HG02588 (cell line): ENCODE data around the gene DOCK2.
"Not testable (repeated sequence)": the region's sequence is repeated elsewhere in the genome, so short reads cannot be mapped to it uniquely, and the experiment has no call there.

Experiments
- ATAC-seq: cut with Tn5 transposase; IDR thresholded peaks from one replicate; pipeline ENCODE4 v1.9.1; 2021; ENCODE audit warnings: mild to moderate bottlenecking, moderate library complexity; ENCODE audit not compliant: unreplicated experiment

Gene DOCK2

DNA sequence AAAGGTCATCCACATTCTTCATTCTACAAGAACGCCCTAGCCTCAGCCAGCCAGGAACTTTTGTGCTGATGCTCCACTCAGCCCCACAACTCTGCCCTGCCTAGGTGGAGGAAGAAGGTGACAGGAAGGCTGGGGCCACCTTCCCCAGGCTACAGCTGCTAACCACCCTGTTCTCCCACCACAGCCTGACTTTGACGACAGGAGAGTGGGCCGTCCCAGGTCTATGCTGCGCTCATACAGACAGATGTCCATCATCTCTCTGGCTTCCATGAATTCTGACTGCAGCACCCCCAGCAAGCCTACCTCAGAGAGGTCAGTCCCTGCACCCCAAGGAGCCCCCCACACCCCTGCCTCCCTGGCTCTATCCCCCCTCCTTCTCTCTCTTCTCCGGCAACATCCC is 440.5 kb downstream of the DOCK2 start:
- no peak for ATAC-seq

DNA sequence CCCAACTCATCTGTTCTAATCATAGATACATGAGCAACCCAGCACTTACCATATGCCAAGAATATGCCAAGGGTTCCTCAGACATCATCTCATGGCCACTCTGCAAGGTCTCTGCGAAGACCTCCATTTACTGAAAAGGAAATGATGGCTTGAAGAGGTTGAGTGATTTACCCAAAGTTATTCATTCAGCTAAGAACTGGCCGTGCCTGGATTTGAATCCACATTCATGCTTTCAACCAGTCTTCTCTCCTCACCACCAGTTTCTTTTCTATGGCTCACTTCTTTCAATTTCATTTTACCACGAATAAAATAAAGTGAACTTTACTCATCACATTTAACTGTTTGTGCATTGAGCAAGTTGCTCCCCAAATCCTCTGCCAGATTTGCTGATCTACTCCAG is 441.4 kb downstream of the DOCK2 start:
- no peak for ATAC-seq

DNA sequence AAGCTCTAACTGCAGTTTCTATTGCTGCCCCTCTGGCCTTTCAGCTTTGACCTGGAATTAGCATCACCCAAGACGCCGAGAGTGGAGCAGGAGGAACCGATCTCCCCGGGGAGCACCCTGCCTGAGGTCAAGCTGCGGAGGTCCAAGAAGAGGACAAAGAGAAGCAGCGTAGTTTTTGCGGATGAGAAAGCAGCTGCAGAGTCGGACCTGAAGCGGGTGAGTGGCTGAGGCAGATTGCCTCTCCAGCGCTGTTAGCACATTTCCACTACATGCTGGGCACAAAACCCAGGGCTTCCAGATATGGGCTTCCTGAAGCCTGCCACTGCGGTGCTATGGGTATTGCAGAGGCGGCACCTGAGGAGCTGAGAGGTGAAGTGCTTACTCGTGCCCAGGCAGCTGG is 441.9 kb downstream of the DOCK2 start:
- ATAC-seq, result no peak

DNA sequence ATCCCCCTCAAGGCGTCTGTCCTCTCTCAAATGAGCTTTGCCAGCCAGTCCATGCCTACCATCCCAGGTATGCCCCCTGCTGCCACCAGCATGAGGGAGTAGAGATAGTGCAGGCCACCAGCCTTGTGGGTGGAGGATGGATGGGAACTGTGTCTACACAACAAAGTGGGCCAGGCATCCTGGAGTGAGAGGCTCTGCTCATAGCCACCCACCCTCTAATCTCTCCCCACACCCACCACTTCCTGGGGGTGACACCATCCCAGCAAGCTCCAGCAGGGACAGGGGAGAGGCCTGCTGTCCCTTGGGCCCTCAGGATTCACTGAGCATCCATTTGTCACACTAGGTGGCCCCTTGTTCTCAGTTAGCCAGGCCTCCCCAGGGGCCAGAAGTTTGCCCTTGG is 443.1 kb downstream of the DOCK2 start:
- no peak for ATAC-seq

DNA sequence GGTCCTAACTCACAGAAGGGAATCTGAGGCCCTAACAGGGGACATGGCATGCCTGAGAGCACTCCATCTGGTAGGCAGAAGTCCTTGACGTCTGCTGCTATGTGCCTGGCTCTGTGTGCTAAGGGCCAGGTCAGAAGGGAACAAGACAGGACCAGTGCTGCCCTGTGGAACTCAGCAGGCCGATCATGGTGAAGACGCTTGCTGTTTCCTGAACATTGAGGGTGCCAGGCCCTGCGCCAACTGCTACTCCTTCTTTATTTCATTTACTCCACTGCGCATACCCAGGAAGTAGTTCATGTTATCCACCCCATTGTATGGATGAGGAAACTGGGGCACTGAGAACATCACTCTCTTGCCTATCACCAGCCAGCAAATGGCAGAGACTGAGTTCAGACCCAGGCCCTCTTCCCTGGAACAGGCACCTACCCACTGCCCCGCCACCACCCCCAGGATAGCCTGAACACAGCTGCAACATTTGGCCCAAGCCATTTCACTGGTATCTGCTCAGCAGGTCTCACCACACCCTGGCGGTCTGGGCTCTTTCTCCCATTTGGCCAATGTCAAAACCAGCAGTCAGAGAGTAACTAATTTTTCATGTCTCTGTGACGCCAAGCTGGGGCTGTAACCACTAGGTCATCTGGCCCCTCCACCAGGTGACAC is 443.8 kb downstream of the DOCK2 start:
- ATAC-seq, result no peak

DNA sequence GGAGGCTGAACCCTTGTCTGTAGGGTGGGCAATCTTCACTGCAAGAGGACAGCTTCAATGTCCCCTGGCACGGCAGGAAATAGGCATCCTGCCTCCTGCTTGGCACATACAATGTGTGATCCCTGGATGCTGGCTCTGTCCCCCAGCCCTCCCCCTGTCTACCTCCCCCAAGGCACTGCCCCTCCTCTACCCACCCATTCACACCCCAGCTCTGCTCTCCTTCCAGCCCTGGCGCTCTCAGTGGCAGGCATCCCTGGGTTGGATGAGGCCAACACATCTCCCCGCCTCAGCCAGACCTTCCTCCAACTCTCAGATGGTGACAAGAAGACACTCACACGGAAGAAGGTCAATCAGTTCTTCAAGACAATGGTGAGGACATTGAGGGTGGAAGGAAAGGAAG is 444.5 kb downstream of the DOCK2 start:
- no peak for ATAC-seq

DNA sequence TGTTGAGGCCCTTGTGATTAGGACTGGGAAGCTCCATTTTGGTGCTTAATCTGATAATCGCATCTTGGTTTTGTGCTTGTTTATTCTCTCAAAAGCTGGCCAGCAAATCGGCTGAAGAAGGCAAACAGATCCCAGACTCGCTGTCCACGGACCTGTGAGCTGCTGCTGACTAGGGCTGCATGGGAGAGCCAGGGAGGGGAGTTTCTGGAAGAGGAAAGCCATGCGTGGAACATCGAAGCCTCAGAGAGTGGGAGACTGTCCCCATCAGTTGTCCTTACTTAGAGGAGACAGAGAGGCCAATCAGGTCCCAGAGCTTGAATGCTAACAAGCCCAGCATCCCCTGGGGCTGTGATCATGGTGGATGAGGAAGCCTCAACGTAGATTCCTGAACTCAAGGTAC is 445.6 kb downstream of the DOCK2 start:
- ATAC-seq, result no peak

DNA sequence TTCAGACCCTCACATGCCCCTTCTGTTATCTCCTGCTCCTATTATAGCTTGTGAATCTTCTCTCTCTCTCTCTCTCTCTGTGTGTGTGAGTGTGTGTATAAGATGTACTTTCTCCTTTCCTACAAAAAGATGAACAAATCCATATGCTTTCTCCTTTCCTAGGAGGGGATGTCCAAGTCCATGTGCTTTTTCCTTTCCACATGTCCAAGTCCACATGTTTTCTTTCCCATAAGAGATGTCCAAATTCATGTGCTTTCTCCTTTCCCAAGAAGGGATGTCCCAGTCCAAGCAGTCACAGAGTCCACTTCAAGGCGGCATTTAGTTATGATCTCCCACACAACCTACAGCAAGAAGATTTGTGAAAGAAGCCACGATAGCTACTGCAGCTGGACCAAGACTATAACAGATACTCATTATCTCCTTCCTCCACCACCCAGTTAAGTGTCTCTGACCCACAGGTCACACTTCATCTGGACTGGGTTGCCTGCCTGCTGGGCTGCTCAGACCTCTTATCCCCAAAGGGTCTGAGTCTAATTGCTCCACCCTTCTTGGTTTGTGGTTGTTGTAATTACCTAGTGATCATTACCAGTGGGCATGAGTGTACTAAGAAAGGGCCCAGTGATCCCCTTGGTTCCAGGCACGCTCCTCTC is 450.2 kb downstream of the DOCK2 start:
- no peak for ATAC-seq

DNA sequence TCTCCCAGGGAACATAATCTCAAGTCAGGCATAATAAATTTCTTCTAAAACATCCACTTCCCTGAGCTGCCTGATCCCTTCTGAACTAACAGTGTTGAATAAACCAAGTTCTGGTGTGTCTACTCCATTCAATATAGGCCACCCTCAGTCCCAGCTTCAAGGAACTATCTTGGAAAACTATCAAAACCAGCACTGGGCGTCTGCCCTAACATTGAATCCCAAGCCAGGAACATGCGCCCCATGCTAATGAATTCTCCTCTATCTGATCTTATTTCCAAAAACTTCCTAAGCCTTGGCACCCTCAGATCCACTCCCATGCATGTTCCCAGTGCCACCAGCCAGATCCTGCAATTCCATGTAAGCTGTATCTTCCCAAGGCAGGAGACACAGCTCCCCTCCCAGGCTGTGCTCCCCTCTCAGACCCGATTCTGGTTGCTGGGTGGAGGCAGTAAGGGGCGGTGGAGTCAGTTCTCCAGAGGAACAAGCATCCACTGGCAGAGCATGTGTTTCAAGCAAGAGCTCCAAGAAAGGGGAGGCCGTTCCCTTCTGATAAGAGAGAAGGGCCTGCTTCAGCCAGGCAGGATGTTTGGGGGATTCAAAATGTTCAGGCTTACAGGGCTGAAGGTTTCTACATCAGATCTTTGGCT is 455.5 kb downstream of the DOCK2 start:
- ATAC-seq, result no peak

DNA sequence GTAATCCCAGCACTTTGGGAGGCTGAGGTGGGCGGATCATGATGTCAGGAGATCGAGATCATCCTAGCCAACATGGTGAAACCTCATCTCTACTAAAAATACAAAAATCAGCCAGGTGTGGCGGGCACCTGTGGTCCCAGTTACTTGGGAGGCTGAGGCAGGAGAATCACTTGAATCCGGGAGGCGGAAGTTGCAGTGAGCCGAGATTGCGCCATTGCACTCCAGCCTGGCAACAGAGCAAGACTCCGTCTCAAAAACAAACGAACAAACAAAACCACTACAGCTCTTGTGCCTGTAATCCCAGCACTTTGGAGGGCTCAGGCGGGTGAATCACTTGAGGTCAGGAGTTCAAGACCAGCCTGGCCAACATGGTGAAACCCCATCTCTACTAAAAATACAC is 457.3 kb downstream of the DOCK2 start:
- ATAC-seq, result not testable (repeated sequence)

DNA sequence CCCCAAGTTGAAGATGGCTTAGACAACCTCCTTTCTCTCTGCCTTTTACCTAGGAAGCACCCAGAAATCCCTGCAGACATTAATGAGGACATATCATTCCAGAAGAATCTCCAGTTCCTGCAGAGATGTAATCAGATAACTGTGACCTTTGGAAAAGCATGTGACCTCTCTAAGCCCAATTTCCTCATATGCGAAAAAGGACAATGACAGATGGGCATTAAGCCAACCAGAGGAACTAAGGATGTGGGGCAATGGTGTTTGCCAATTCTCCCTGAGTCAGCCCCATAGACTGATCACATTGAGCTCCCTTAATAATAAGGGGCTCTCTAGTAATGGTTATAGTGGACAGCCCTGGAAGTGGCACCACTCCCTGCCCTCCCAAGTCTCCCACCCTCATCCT is 458.6 kb downstream of the DOCK2 start:
- no peak for ATAC-seq

DNA sequence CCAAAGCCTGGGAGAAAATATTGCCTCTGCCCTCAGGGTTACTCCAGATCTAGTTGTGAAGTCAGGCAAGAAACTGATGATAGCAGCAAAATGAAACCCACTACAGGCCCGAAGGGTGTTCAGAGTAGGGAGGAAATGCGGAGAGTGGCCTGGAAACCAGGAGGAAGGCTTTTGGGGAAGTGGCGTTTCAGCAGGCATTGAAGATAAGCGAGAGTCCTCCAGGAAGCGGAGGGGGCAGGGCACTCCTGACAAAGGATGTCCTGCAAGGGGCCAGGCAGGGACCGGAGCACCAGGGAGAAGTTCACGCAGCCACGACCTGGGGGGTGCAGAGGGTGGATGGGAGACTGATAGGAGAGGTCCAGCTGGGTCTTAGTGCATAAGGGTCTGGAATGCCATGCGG is 460.9 kb downstream of the DOCK2 start:
- no peak for ATAC-seq

DNA sequence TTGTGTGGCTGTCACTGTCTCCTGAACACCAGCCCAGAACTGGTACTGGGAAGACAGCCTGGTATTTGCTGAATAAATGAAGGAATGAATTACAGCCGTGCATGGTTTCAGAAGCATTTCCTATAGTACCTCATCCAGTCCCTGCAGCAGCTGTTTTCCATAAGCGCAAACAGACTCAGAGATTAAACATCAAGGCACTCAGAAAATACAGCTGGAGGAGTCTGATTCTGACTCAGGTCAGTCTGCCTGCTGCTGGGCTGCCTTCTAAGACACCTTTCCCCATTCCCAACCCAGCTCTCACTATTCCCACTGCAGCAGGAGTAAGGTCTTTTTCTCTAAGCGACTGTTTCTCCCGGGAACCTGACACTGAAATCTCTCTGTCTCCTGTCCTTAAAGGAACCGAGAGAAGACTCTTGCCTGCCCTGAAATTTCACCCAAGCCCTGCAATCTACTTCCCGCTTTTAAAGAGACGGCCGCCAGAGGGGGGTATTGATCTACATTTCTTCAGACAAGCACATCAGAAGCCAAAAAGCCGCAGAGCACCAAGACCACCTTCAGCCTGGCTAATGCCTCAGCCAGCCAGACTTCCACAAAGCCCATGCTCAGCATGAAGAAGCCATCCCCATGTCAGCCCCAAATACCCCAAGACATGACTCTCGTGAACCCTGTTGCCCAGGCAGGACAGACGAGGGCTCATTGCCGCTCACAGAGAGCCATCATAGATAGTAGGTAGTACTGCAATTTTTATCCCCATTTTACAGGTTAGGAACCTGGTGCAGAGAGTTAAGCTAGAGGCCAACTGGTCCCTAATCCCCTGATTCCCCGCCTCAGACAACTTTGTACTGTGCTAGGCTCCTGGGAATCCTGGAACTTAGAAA is 463.2 kb downstream of the DOCK2 start:
- no peak for ATAC-seq

DNA sequence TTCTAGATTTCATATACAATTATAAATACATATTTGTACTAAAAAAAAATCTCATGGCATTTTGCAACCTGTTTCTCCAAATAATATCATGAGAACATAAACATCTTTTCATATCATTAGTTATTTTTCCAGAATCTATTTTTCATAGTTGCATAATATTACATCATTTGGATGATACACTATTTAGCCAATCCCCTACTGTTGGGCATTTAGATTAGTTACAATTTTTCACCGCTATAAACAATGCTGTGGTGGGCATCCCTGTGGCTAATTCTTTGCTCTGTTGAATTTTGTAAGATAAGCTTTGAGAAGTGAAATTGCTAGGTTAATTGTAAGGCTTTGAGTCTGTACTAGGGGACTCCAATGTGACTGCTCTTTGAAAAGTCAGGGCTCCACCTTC is 466.4 kb downstream of the DOCK2 start:
- ATAC-seq, result no peak

DNA sequence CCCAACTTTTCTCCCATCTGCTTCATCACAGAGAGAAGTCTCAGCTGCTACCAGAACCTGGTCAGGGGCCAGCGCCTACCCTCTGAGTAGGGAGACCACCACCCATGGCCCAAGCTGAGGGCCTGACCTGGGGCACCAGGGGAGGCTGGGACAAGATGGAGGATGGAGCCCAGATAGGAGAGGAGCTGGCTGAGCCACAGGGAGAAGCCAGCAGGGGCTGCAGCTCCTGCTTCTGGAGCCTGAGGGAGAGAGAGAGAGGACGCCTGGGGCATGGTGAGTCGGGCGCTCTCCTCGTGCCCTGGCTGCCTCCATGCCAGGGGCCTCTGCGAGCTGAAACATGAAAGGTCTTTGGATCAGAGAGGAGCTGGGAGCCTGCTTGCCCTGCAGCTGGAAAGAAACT is 467.2 kb downstream of the DOCK2 start:
- ATAC-seq, result no peak

DNA sequence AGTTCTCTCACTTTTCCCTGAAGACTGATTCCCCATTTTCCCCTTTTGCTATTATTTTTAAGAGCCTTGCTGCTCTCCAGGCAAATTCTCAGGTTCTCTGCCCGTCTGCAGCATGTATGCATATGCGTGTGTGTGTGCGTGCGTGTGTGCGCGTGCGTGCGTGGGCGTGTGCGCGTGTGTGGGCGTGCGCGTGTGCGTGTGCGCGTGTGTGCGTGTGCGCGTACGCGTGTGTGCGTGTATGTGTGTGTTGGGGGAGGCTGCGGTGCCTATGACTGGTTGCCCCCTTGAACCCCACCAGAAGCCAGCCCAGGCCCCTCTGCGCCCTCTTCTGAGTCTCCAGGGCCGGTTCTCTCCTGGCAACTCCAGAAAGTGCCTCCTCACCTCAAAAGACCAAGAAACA is 467.6 kb downstream of the DOCK2 start:
- ATAC-seq, result no peak

DNA sequence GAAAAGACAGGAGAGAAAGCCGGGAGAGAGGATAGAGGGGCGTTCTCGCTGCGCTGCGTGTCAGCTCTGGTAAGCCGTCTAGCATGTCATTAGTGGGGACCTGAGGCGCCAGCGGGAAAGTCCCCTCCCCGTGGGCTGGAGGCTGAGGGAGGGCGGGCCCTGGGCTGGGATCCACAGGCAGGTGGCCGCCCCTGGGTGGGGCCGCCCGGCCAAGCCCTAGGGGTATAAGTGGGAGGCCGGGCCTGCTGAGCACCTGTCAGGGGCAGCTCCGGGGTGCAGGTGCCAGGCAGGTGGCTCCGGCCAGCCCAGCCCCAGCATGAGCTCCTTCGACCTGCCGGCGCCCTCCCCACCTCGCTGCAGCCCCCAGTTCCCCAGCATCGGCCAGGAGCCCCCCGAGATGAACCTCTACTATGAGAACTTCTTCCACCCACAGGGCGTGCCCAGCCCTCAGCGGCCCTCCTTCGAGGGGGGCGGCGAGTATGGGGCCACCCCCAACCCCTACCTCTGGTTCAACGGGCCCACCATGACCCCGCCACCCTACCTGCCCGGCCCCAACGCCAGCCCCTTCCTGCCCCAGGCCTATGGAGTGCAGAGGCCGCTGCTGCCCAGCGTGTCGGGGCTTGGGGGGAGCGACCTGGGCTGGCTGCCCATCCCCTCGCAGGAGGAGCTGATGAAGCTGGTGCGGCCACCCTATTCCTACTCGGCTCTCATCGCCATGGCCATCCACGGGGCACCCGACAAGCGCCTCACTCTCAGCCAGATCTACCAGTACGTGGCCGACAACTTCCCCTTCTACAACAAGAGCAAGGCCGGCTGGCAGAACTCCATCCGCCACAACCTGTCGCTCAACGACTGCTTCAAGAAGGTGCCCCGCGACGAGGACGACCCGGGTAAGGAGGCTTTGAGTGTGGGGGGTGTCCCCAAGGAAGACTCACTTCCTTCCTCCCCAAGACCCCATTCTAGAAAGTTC is 468.9 kb downstream of the DOCK2 start, which contains the start of gene FOXI1:
Gene FOXI1, plus strand, starts transcription at position 256 of the 970 bp plus-strand sequence. Its CDS starts 61 bp downstream, at position 317.
- ATAC-seq, result no peak

DNA sequence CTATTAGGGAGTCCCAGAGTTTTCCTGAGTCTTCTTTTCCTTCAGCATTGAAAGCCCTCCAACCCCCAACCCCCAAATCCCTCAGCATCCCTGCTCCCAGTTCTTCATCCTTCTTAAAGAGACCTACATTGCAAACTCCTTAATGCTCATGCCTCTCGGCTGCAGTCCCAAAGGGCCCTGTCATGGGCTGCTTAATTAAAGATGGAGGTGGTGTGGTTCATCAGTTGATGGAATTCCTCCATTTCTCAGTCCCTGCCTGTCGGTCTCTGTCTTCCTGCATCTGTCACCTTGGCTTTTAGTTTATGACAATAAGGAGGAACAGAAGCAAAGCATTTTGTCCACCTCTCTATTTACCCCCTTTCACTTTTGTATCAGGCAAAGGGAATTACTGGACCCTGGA is 470.6 kb downstream of the DOCK2 start:
- ATAC-seq, result no peak

DNA sequence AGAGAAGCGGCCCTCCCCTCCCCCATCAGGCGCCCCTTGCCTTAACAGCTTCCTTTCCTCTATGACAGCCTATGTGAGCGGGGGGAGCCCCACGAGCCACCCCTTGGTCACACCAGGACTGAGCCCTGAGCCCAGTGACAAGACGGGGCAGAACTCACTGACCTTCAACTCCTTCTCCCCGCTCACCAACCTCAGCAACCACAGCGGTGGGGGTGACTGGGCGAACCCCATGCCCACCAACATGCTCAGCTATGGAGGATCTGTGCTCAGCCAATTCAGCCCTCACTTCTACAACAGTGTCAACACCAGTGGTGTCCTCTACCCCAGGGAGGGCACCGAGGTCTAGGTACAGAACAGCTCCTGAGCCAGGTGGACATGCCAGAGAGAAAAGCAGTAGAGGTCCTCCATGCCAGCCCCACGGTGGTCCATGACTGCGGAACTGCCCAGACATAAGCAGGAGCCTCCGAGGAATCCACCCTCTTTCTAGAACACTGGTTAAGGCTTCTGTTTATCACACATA is 471.3 kb downstream of the DOCK2 start:
- ATAC-seq, result no peak
